GM18520 (cell line): ENCODE results near the gene GNB3.

Source experiments
- ATAC-seq: cut with Tn5 transposase; IDR thresholded peaks from one replicate; pipeline ENCODE4 v1.9.1; 2021; ENCODE audit not compliant: unreplicated experiment

Gene GNB3

DNA sequence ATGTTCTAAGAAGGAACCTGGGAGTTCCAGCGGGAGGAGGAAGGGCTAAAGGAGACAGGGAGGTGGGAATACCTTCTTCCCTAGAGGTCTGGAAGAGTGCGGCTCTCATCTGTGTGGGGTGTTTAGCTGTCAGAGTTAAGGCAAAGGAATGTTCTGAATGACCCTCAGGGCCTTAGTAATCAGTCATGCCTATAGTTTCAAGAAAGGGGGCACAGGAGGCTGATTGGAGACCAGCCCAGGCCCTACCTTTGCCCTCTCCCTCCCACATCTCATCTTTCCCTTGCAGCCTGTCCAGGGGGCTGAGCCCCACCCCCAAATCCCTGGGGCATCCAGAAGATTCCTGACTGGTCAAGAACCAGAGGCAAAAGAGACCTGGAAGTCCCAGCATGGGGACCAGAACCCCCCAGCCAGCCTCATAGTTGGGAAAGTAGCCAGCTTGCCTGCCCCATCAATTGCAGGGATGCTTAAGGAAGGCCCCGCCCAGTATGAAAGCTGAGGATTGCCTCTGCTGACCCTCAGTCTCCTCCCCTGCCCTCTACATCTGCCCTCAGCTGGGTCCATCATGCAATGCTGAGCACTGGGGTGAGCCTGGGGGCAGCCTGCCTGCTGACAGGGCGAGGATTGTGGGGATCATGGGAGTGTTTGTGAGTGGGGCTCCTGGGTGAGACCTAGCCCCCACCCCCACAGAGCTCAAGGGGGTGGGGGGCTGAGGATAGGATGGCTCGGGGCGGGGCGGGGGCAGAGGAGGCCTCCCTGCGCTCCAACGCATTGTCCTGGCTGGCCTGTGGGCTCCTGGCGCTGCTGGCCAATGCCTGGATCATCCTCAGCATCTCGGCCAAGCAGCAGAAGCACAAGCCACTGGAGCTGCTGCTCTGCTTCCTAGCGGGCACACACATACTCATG, 17.3 kb upstream of the GNB3 start:
- no peak for ATAC-seq

DNA sequence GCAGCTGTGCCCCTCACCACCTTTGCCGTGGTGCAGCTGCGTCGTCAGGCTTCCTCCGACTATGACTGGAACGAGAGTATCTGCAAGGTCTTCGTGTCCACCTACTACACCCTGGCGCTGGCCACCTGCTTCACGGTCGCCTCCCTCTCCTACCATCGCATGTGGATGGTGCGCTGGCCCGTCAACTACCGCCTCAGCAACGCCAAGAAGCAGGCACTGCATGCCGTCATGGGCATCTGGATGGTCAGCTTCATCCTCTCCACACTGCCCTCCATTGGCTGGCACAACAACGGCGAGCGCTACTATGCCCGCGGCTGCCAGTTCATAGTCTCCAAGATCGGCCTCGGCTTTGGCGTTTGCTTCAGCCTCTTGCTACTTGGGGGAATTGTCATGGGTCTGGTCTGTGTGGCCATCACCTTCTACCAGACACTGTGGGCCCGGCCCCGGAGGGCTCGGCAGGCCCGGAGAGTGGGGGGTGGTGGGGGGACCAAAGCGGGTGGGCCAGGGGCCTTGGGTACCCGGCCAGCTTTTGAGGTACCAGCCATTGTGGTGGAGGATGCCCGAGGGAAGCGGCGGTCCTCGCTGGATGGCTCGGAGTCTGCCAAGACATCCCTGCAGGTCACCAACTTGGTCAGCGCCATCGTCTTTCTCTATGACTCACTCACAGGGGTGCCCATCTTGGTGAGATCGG, 16.5 kb upstream of the GNB3 start:
- ATAC-seq: no peak

DNA sequence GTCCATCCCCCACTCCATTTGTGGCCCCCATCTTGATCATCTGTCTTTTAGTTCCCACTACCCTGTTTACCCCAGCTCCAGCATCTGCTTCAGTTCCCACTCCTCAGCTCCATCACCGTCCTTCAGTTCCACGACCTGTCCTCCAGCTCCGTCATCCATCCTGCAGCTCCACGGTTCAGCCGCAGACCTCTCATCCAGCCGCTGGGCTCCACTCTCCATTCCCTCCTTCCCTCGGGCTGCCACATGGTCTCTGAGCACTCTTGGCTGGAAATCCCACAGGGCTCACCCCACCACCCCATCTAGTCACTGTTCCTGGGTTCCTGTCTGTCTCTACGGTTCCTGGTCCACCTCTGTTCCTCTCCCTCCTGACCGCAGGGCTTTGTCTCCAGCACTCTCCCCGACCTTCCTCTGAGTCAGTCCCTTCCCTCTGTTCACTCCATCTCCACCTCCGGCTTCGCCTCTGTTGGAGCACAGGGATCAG, 15.8 kb upstream of the GNB3 start:
- no peak for ATAC-seq

DNA sequence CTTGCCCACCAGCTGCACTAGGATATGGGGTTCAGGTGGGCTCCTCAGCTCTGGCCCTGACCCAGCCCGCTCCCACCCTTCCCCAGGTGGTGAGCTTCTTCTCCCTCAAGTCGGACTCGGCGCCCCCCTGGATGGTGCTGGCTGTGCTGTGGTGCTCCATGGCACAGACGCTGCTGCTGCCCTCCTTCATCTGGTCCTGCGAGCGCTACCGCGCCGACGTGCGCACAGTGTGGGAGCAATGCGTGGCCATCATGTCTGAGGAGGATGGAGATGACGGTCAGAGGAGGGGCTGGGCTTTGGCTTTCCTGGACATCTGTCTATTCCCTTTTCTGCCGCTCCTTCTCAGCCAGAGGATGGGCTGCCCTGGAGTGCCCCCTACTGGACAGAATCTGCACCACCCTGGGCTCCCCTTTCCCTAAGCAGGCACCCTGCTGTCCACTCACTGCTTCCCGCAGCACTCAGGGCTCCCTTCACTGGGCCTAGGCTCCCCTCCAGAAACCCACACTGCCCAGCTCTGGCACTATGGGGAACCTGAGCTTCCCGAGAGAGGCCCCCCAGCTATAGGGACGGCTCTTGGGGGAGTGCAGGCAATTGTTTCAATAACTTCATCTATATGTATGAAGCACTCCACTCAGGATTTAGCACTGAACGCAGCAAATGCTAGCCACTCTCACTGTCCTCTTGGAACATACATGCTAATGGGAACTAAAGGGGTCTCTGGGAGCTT, 15.2 kb upstream of the GNB3 start:
- no peak for ATAC-seq

DNA sequence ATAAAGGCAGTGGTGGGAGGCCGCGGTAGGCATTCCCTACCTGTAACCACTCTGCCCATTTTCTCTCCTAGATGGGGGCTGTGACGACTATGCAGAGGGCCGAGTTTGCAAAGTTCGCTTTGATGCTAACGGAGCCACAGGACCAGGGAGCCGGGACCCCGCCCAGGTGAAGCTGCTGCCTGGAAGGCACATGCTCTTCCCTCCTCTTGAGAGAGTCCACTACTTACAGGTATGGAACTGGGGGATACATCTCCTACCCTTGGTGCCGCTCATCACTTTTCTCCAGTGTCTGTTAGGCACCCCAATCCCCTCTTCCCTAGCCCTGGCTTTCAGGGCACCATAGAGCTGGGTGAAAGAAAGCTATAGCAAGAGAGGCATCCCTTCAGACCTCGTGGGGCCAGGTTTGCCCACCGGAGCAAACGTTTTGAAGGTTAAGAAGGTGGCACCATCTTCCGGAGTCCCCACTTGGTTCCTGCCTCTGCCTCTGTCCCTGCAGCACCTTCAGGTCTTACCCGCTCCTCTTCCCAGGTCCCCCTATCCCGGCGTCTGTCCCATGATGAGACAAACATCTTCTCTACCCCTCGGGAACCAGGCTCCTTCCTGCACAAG, 14.5 kb upstream of the GNB3 start:
- no peak for ATAC-seq

DNA sequence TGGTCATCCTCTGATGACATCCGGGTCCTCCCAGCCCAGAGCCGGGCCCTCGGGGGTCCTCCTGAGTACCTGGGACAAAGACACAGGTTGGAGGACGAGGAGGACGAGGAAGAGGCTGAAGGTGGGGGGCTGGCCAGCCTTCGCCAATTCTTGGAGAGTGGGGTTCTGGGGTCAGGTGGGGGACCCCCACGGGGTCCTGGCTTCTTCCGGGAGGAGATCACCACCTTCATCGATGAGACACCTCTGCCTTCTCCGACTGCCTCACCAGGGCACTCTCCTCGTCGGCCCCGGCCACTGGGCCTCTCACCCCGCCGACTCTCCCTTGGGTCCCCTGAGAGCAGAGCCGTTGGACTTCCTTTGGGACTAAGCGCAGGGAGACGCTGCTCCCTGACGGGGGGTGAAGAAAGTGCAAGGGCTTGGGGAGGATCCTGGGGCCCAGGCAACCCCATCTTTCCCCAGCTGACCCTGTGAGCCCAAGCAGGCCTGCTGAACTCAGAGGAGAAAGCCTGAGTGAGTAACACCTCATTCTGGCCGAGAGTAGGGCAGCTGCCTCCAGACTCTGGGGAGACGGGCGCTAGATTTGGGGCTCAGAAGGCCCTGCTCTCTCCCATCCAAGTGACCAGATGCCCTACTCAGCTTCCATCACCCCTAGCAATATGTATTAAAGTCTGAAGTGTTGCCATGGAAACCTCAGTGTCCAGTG, 13.8 kb upstream of the GNB3 start:
- no peak for ATAC-seq

DNA sequence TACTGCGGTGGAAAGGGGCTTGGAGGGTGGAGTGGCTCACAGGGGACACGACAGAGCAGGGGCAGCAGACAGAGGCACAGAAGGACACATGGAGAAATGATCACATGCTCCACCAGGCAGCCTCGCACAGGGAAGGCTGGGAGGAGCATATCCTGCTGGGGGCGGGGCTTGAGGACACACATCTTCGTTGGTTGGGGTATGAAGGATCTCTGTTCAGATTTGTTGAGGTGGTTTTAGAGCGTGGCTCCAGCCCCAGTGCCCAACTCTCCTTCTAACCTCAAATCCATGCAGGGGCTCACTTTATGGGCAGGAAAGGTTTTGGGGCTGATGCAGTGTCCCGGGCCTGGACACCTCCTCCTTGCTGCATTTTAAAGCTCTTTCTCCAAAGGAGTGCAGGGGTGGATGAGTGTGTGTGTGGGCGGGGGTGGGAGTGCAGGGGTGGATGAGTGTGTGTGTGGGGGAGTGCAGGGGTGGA, 13.3 kb upstream of the GNB3 start:
- ATAC-seq: no peak

DNA sequence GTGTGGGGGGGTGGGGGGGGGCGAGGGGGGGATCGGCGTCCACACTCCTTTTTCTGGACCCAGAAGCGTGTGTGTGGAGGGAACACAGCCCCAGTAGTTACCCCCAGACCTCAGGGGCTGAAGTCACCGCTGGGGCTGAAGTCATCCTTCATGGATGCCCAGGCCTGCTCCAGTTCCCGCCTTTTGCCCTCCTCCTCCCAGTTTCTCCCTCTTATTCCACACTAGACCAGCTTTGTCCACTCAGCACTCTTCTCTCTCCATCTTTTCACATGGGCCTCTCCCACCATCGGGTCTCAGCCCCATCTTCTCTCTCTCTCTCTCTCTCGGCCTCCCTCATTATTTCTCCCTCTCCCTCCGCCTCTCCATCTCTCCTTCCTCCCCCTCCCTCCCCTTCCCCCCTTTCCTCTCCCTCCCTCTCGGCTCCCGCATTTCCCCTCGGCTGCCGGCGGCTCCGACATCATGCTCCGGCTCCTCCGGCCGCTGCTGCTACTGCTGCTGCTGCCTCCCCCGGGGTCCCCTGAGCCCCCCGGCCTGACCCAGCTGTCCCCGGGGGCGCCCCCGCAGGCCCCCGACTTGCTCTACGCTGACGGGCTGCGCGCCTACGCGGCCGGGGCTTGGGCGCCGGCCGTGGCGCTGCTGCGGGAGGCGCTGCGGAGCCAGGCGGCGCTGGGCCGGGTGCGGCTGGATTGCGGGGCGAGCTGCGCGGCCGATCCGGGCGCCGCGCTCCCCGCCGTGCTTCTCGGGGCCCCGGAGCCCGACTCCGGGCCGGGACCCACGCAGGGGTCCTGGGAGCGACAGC, 12.5 kb upstream of the GNB3 start, which contains the start of gene P3H3:
Gene P3H3, plus strand, starts transcription at position 426 of the 799 bp plus-strand sequence. Its CDS starts 34 bp downstream, at position 460.
- no peak for ATAC-seq

DNA sequence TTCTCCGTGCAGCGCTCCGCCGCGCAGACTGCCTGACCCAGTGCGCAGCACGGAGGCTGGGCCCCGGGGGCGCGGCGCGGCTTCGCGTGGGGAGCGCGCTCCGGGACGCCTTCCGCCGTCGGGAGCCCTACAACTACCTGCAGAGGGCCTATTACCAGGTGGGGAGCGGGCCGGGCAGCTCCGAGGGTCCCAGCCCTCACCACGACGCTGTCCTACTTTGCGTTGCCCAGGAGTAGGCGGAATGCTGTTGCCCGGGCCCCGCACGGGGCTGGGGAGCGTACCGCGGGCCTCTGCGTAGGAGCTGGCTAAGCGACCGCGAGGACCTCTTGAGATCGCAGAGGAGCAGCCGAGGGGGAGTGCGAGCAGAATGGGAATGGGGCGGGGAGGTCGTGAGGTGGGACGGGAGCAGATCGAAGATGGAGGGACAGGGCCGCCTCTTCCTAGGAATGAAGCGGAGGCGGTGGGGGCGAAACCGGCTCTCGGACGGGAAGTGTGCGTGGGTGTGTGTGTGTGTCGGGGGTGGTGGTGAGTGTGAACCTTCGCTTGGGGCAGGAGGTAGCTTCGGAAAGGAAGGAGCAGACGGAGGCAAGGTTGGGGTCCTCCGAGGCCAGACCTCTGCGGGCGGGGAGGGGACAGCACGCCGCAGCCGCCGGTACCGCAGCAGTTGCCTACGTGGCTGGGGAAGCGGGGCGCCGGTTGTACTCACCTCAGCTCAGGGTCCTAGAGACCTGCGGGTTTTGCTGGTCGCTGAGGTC, 11.8 kb upstream of the GNB3 start:
- no peak for ATAC-seq

DNA sequence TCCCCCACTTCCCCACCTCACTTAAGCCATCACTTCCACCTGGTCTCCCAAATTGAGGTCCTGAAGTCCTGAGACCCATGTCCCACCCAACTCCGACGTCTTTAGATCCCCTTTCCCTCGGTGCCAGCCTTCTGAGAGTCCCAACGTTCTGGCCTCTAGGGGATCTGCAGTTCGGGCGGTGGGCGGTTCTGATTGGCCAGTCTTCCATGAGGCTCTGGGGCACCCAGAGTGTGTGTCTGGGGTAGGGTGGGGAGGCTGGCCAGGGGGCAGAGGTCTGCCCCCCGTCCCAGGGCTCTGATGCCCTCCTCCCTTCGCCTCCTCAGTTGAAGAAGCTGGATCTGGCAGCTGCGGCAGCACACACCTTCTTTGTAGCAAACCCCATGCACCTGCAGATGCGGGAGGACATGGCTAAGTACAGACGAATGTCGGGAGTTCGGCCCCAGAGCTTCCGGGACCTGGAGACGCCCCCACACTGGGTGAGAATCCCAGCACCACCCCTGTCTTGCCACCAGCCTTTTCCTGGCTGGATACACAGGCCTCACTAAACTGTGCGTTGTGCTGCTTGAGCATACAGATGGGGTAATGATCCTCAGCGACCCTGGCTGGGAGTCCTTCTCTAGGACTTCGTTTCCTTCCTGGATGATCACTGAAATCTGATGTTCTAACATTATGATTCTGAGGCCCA, 11.0 kb upstream of the GNB3 start:
- ATAC-seq: no peak

DNA sequence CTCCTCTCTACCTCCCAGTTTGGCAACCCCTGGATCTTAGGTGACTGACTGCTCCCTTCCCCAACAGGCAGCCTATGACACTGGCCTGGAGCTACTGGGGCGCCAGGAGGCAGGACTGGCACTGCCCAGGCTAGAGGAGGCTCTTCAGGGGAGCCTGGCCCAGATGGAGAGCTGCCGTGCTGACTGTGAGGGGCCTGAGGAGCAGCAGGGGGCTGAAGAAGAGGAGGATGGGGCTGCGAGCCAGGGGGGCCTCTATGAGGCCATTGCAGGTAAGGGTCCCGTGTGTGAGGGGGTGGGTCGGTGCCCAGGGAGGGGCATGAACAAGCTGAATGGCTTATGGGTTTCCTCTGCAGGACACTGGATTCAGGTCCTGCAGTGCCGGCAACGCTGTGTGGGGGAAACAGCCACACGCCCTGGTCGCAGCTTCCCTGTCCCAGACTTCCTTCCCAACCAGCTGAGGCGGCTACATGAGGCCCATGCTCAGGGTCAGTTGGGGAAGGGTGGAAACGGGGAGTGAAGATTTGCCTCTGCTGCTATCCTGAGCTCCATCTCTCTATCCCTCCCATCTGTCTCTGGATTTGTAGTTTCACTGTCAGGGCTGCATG, 10.3 kb upstream of the GNB3 start:
- no peak for ATAC-seq

DNA sequence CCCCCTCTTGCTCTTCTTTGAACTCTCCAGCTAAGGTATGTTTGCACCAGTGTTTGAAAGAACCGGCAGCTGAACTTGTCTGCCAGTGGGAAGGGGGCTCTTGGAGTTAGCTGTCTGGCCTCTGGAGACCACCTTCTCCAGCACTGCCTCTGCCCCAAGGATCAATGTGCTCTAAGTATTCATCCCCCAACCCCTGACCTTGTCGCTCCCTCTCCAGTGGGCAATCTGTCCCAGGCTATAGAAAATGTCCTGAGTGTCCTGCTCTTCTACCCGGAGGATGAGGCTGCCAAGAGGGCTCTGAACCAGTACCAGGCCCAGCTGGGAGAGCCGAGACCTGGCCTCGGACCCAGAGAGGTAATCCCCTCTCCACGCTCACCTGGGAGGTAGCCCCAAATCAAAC, 9.7 kb upstream of the GNB3 start:
- ATAC-seq: no peak

DNA sequence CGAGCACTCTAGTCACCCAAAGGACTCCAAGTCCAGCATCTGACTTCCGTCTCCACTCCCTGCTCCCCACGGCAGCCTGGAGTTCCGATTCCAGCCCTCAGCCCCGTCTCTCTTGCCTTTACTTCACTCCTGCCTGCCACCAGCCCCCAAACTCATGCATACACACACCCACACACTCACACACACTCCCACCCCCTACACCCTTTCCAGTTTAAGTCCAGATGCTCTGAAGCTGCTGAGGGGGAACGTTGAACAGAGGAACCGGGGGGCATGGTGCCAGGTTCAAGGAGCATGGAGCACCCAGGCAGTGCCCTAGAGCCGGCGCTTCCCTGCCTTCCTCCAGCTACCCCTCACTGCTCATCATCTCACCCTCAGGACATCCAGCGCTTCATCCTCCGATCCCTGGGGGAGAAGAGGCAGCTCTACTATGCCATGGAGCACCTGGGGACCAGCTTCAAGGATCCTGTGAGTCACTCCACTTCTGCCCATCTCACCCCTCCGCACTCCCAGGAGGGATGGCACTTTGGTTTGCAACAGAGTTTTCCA, 9.2 kb upstream of the GNB3 start:
- ATAC-seq: no peak

DNA sequence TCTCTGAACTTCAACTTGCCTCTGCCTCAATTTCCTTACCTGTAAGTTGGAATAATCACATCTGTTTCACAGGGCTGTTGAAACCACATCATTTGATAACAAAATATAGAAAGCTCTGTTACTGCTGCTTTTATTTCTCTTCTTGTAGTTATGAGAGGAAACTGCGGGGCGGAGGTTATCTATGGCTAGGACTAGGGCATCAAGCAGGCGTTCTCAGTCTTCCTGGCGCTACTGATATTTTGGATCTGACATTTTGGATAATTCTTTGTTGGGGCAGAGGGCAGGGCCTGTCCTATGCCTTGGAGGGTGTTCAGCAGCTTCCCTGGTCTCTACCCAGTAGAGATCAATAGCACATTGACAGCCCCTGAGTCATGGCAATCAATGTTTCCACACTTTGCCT, 8.6 kb upstream of the GNB3 start:
- ATAC-seq: no peak

DNA sequence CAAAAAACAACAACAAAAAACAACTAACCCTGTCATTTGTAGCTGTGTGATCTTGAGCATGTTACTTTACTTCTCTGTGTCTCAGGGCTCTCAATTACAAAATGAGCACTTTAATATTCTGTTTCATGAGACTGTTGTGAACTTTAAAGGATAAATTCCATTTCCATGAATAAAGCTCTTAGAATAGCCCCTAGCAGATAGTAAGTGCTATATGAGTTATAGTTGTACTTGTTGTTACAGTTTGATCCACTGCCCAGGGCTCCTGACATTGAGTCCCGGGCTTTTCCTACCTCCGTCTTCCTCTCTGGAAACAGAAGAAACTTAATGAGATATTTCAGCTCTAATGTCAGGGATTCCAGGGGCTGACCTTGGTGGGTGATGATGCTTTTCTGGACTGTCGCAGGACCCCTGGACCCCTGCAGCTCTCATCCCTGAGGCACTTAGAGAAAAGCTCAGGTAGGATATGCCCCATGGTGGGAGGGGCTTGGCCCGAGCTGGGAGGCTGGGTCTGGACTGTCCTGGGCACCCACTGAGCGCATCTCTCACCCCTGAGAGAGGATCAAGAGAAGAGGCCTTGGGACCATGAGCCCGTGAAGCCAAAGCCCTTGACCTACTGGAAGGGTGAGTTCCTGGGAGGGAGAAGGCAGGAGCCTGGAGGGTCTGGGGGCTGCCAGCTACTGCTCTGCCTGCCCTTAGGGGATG, 7.4 kb upstream of the GNB3 start:
- no peak for ATAC-seq

DNA sequence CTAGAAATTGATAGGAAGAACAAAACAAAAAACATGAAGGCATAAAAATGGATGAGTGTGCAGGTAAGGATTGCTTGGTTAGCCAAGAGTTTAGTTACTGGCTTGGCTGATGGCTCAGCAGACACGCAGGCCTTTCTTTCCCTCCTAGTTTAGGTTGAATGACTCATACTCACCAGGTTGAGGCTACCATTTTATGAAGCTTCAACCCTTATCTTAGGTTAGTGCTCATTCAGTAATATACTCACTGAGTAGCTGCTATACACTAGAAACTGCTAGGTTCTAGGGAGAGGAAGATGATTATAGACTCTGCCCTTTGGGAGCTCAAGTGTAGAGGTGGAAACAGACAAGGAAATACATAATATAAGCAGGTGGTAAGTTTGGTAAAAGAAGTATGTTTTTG, 6.5 kb upstream of the GNB3 start:
- ATAC-seq: no peak

DNA sequence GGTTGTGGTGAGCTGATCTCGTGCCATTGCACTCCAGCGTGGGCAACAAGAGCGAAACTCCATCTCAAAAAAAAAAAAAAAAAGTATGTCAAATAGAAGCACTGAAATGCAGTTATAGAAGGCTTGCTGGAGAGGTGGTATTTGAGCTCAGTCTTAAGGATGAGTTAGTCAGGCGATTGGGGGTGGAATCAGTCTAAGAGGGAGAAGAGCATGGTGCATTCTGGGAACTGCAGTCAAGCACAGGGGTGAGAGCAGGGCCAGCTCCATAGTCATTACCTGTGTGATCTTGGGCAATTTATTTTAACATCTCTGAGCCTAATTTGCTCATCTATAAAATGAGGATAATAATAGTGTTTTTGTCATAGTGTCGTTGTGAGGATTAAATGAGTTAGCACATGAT, 5.9 kb upstream of the GNB3 start:
- ATAC-seq: no peak
